Effector CD8-positive, alpha-beta T cell (primary cell): ENCODE measurements around the gene RPH3AL.
"Not testable (repeated sequence)": the region's sequence is repeated elsewhere in the genome, so short reads cannot be mapped to it uniquely, and the experiment has no call there.

Experiments
- DNase-seq: peaks from one replicate; lab custom pipeline; 2025; lab: John Stamatoyannopoulos, UW

The RPH3AL gene

DNA sequence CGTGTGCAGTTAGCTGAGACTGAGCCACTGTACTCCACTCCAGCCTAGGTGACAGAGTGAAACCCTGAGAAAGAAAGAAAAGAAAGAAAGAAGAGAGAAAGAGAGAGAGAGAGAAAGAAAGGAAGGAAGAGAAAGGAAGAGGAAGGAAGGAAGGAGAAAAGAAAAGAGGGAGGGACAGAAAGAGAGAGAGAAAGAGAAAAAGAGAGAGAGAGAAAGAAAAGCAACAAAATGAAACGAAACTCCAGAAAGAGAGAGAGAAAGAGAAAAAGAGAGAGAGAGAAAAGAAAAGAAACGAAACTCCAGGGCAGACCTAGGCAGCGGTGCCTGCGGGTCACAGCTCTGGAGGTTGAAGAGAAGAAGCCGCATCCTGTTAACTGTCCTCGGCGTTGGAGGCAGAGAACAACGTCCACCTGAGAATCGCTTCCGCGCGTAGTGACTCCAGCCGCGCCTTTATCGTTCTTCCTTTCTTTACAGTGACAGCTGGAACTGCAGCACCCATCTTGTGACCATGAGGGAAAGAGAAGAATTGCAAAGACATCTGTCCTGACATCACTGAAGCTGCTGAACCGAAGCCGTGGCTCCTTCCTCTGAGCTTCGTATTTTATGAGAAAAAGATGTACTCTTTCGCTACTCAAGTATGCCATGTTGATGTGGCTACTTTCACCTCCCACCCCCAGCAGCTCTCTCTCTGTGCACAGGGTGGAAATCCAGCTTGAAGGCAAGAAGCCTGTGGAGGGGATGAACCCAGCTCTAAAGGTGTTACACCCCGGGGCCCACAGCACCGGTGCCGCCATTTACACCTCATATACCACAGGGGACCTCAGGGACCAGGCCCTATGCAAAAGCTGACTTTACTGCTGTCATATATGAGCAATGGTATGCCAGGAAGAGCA lies 114.3 kb downstream of the RPH3AL start:
- no peak for DNase-seq

DNA sequence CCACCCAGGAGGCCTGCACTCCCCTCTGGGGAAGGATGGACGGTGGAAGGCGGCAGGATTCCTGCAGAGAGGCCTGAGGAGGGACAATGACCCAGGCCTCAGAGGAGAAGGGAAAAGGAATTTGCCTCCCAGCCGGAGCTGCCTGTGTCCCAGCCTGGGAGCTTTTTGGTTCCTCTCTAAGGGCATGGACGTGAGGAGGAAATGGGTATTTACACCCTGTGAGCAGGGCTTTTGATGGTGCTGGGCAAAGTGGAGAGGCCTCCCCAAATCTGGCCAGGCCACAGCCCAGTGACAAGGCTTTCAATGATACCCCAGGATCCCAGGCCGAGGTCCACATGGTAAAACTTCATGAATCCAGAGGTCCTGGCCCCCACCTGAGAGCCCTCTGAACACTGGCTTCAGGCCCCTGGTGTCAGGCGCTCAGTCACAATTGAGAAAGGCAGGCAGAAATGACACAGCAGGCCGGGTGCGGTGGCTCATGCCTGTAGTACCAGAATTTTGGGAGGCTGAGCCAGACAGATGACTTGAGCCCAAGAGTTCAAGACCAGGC lies 115.1 kb downstream of the RPH3AL start:
- no peak for DNase-seq

DNA sequence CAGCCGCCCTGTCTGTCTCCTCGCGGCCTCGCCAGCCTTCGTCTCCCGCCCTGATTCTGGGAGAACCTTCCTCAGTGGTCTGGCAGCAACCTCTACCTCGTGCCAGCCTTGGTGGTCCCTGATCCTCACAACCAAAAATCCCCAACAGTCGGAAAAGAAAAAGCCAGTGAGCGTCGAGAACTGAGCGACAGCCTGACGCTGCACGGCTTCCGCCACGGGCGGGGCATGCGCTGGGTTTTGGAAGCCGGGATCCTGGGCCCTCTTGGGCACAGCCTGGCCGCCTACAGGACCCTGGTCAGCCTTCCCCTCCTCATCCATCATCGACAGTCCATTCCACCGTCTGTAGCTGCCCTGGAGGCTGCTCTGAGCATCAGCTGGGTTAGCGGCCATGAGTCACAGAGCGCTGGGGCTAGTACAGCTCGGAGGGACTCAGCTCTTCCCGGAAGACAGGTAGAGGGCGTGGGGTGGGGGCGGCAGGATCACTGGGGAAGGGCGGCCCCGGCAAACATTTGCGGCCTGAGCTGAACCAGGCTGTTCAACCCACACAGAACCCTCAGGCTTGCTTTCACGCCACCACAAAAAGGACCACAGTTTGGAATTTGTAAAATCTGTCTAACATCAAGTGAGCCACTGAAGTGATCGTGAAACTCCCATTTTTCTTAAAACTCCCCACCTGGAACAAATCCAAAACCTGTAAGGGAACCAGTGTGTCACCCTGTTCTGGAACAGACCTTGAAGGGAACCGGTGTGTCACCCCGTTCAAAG lies 115.8 kb downstream of the RPH3AL start:
- no peak for DNase-seq

DNA sequence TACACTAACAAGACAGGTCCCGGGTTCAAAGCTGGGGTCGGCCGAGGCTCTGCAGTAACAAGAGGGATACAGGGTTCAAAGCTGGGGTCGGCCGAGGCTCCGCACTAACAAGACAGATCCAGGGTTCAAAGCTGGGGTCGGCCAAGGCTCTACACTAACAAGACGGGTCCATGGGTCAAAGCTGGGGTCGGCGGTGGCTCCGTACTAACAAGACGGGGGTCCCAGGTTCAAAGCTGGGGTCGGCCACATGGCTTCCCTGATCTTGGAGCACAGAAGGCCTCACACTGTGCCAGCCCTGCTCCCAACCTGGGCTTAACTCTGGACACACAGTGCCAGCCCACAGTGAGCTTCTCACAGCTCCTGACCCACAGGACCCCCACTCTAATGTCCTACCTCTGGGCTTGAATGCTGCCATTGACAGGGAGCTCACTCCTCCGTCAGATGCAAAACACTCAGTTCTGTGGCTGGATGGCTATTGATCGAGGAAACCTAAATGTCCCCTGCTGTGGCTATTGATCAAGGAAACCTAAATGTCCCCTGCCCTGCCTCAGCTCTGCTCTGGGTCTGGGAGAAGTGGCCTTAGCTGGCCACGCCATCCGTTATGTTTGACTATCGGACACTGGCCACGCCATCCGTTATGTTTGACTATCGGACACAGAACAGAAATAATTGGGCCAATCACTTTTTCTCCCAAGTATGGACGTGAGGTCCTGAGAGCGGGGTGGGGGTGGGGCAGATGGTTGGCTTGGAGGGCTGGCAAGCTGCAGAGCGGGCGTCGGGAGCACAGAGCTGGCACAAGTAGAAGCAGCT lies 116.6 kb downstream of the RPH3AL start:
- no peak for DNase-seq

DNA sequence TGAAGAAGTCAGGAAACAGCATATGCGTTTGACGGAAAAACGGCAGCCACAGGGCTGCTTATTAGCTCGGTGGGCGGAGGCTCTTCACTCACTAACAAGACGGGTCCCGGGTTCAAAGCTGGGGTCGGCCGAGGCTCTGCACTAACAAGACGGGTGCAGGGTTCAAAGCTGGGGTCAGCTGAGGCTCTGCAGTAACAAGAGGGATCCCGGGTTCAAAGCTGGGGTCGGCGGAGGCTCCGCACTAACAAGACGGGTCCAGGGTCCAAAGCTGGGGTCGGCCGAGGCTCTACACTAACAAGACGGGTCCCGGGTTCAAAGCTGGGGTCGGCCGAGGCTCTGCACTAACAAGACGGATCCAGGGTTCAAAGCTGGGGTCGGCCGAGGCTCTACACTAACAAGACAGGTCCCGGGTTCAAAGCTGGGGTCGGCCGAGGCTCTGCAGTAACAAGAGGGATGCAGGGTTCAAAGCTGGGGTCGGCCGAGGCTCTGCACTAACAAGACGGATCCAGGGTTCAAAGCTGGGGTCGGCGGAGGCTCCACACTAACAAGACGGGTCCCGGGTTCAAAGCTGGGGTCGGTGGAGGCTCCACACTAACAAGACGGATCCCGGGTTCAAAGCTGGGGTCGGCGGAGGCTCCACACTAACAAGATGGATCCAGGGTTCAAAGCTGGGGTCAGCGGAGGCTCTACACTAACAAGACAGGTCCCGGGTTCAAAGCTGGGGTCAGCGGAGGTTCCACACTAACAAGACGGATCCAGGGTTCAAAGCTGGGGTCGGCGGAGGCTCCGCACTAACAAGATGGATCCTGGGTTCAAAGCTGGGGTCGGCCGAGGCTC lies 117.4 kb downstream of the RPH3AL start:
- not testable (repeated sequence) for DNase-seq

DNA sequence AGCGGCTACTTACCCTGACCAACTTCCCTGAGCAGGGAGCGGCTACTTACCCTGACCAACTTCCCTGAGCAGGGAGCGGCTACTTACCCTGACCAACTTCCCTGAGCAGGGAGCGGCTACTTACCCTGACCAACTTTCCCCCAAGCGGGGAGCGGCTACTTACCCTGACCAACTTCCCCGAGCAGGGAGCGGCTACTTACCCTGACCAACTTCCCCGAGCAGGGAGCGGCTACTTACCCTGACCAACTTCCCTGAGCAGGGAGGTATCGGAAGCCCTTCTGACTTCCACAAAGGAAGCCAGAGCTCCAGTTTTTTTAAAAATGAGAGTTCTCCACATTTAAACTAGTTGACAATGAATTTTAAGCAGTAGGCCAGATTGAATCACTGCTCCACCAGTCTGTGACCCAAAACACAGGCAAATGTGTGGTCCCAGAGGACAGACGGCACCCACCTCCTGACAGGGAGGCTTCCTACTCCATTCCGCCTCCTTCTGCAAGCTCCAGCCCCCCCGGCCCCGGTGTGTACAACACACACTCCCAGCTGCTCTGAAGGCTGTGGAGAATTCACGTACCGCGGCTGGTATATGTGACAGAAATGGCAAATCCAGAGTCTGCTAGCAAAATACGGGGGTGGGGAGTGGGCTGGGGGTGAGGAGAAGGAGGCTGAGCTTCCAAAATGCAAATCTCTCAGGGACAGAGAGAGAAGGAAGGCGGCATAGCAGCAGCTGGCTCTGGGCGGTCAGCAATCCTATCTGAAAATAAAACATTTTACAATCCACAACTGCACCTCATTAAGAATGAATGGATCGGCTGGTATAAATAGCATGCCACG lies 118.2 kb downstream of the RPH3AL start:
- DNase-seq: not testable (repeated sequence)

DNA sequence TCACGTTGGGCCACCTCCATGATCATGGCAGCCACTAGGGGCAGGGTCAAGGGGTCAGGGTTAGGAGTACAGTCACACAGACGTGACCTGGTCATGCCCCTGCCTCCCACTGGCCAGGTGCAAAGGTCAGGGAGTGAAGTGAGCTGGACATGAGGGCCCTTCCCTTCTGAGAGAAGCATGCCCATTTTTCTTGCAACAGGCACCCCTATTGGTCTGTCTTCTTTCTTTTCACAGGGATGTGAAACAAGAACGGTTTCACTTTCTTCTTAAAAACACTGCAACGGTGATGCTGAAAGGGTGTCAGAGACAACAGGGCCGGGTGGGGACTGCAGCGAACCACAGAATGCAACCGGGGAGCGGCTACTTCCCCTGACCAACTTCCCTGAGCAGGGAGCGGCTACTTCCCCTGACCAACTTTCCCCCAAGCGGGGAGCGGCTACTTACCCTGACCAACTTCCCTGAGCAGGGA lies 119.1 kb downstream of the RPH3AL start:
- no peak for DNase-seq

DNA sequence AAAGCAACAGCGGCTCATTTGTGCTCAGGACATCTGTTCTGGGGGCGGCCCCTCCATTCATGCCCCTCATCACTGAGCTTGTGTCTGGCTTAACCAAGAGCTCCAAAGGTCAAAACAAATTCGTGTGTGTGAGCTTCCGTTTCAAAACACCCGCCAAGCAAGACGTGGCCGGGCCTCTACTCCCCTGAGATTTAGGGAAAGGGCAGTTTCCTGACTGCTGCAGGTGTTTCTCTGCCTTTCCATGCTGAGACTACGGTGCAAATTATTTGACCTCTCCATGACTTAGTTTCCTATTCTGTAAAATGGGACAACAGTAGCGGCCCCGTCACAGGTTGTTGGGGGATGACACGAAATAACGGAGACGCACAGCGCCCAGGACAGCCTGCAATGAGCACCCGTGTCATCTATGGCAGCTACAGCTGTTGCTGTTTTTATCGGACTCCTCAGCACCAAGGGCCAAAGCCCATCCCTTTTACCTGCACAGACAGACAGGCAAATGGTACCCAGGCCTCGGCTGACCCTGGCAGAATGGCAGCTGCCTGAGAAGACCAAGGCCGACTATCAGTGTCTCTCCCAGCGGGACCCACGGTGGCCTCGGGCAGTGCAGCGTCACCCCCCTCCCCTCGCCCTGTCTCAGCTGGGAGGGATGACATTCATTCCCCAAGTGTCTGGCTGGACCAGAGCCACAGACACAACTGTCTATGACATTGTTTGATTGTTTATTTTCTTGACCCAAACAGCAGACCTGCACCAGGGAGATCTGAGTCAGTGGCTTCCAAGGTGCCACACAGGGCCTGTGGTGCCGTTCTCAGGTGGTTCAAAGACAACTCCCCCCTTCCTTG lies 120.4 kb downstream of the RPH3AL start:
- no peak for DNase-seq

DNA sequence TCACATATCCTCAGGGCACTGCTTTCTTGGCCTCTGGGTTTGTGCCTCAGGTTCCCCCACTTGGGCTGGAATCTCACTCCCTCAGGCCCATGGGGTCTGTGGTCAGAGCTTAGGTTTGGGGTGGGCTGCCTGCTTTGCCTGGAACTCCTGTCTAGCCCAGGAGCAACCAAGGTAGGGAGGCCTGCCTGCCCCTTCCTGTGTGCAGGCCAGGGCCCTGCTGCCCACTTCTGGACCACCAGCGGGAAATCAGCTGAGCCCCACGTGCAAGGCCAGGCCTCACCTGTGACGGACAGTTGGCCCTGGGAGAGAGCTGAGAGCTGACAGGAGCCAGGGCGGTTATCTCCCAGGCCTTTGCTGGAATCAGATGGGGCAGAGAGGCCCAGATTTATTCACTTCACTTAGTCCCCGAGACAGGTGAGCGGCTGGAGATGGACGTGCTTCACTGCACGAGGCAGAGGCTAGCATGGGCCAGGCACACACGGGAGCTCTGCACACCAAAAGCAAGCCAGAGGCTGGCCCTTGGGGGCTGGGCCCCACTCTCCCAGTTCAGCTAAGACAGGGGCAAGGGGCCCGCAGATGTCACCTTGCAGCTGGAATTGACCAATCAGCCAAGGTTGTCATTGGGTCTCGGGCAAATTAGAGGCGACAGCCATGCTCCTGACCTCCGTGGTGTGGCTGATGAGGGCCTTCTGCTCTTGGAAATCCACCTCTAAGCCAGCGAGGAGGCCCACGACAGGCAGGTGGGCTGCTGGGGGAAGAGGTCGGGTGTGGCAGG lies 121.2 kb downstream of the RPH3AL start:
- no peak for DNase-seq

DNA sequence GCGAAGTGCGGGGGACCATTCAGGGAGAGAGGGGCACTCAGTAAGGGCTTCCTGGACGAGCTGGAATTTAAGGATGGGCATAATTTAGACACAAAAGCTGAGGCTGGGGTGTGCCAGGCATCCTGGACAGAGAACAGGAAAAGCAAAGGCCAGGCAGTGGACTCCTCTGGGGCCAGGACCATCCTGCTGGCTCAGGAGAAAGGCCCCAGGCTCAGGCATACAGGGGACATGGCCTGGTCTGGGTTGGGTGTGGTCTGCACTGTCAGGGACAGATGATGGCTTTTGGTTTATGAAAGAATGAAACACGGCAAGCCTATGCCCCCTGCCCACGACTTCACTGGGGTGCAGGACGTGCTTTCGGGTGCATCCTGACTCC lies 122.2 kb downstream of the RPH3AL start:
- no peak for DNase-seq

DNA sequence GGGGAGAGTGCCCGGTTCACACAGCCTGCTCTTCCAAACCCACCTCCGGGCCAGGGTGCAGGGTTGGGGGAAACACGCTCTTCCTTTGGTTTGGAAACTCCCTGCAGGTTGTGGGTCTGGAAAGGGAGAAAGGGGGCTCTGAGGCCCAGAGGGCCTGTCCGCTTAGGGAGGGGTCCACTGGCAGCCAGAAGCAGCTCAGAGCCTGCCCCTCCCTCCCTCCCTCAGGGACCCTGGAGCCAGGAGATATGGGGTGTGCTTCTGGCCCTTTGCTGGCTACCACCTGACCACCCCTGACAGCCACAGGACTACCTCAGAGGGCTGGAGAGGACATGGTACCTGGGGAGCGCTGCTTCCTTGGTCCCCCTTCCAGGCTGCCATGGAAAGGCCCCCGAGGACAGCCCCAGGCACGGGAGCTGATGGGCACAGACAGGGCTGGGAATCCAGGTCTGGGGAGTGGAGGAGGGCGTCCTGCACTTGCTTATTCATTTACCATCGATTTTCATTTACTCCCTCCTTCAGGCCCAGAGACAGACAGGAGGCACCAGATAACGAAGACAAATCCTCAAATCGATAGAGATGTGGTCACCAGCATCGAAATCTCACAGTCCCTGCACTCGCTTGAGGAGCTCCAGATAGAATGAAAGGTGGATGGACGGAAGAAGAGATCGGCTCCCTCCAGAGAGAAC lies 122.8 kb downstream of the RPH3AL start:
- DNase-seq: no peak

DNA sequence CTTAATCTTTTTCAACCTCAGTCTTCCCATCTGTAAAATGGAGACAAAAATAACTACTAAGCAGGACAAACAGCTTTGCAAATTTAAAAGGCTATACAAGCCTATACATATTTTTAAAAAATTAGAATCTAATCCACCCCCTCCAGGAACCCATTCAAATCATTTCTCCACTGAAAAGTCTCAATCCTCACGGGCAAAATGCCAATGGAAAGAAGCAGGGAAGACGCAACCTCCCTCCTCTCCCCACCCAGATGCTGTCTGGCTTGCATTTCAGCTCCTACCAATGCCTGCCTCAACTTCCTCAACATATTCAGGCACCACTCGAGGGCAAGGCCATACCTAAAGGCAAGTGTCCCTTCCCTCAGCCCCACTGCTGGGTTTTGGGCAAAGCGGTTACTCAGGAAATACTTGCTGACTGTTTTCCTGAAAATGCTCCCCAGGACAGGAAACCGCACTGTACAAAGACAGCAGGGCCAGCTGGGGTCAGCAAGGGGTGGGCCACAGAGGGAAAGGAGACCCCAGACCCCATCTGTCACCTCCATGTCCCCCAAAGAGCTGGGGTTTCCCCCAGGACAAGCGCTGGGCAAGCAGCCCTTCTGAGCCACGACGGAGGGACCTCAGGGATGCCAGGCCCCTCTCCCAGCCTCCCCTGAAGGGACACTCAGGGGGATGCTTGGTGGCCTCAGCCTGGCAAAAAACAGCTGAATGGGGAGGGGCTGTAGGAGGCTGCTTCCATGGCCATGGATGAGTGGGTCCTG lies 123.5 kb downstream of the RPH3AL start:
- DNase-seq: no peak

DNA sequence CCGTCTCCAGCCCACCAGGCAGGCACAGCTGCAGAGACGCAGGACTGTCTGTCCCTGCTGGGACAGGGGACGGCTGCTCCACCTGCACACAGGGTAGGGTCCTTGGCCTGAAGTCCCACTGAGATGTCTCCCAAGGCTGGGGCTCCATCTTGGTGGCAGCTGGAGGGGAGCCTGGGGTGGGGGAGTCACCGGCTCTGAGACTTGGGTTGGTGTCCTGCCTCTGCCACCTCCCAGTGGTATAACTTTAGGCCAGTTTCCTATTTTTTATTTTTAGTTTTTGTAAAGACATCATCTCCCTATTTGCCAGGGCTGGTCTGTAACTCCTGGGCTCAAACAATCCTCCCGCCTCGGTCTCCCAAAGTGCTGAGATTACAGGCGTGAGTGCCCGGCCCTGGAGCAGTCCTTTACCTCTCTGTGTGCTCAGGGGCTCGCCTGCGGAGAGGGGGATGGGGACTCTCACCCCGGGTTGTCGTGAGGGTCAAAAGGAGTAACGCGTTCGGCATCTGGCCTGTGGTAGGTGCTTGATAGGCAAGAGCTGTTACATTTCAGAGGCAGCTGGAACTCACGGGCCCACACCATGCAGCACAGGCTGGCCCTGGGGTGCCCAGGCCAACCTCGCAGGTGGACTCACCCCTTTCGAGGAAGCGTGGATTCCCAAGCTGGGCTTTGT lies 124.5 kb downstream of the RPH3AL start:
- no peak for DNase-seq

DNA sequence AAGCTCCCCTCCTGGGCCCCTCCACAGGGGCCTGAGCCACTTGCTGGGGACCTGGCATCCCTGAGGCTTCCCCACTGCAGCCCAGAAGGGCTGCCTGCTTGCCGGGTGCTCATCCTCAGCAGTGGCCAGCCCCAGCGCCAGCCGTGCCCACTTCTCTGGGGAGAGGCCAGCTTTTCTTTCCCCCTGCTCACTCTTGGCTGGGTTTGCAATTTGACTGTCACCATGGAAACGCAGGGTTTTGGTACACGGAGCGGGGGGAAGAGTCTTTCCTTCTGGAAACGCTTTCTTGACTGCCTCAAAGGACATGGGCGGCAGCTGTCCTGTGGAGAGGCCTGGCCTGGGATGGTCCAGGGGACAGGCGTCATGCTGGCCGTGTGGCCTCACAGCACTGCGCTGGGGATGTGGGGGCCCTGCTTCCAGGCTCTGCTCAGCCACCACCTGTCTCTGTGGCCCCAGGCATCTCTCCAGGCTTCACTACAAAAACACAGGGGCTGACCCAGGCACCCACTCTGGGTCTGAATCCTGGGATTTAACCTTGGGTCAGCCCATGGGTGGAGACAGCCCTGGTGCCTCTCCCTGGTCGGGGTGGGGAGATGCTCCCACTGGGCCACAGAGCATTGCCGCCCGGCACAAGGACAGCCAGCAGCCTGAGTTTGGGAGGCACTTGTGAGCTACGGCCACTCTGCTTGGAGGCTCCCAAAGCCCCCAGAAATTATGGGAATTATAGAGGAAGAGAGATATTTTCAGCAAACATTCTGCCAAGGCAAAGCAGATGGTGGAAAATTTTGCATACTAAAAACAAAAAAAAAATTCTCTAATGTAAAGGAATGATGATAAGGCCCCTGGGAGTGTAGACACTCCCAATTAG lies 125.3 kb downstream of the RPH3AL start:
- DNase-seq: no peak
